Kidney (tissue), 14 donors: Measurements from ENCODE around the gene NBEA. TPM values are rescaled to one million over a fixed set of nuclear protein-coding genes. Genes with fewer than 3 reads are reported as not detected.

ENCODE experiments used
- DNase-seq, 5 donors: peaks; one replicate each; pipeline ENCODE4 v3.0.0-alpha.2; 2013 to 2020
- FAIRE-seq: peaks from 2 replicates; lab custom pipeline; 2012; peaks lifted over from hg19 to GRCh38; lab: Jason Lieb, UNC
- H3K27ac ChIP-seq, 2 donors: one replicate each; pipeline ENCODE4 v1.7.0; 2013; ENCODE audit warnings: low read depth in 2 of 2, low read length in 2 of 2, inconsistent platforms in 1 of 2
- H3K27me3 ChIP-seq: one replicate; pipeline ENCODE4 v1.7.1; 2013; ENCODE audit warnings: low read length, inconsistent platforms; ENCODE audit not compliant: control insufficient read depth, insufficient read depth
- H3K36me3 ChIP-seq, 3 donors: one replicate each; pipeline versions ENCODE4 v1.7.0 to v1.7.1; 2013; ENCODE audit warnings: low read length in 3 of 3, control low read depth in 1 of 3, inconsistent platforms in 1 of 3; ENCODE audit not compliant: insufficient read depth in 3 of 3, control insufficient read depth in 2 of 3
- H3K4me1 ChIP-seq, 3 donors: one replicate each; pipeline versions ENCODE4 v1.7.0 to v1.7.1; 2013; ENCODE audit warnings: low read length in 3 of 3, inconsistent platforms in 1 of 3, low read depth in 1 of 3; ENCODE audit not compliant: control insufficient read depth in 2 of 3, insufficient read depth in 2 of 3
- H3K4me3 ChIP-seq, 3 donors: one replicate each; pipeline versions ENCODE4 v1.7.0 to v1.8.1; 2013; ENCODE audit warnings: low read length in 3 of 3, control low read depth in 1 of 3, inconsistent platforms in 1 of 3
- H3K9ac ChIP-seq, 3 donors: one replicate each; pipeline versions ENCODE4 v1.7.0 to v1.7.1; 2013; ENCODE audit warnings: low read length in 3 of 3, control low read depth in 1 of 3, inconsistent platforms in 1 of 3
- H3K9me3 ChIP-seq, 3 donors: one replicate each; pipeline versions ENCODE4 v1.7.0 to v1.7.1; 2013; ENCODE audit warnings: low read length in 3 of 3, control low read depth in 1 of 3, inconsistent platforms in 1 of 3; ENCODE audit not compliant: control insufficient read depth in 2 of 3, insufficient read depth in 1 of 3
- intact Hi-C: fragments of 100-400 bp; cut with DNase I; formaldehyde crosslinking; loops from one replicate; pipeline ENCODE4 v1.11.1; 2022
- polyA plus RNA-seq: library from polyadenylated mRNA; stranded (reverse); fragments of 350-450 nt; fragmentation: Illumina TruSeq; extraction: RNeasy Lipid Tissue Mini Kit (QIAGEN cat#74804); gene quantifications from one replicate; pipeline ENCODE4 v1.2.3, GENCODE V29; 2014; ENCODE audit warnings: low read depth, low replicate concordance; ENCODE audit not compliant: insufficient read depth
- total RNA-seq: library from RNA; stranded (reverse); fragmentation: NEBNext Ultra II Directional; extraction: Animal tissue kit (Norgen Biotek cat#: 25700); gene quantifications from one replicate; pipeline ENCODE4 v1.2.1, GENCODE V29; 2021
- TF ChIP-seq, protein P1 (sequence below): IDR thresholded peaks from 3 replicates; pipeline ENCODE4 v1.5.1; 2012; ENCODE audit warnings: mild to moderate bottlenecking, moderate library complexity, borderline replicate concordance; ENCODE audit not compliant: insufficient read depth; ENCODE audit errors: extremely low read depth
- donor health status: control.
- donor health status: control.
- donor health status: control.
- donor health status: control.
- donor health status: control.
- donor health status: DM: yes; HTN: yes; CAD: no.
- donor health status: Normal renal cell carcinoma (clear cell type).

NBEA gene
- total and polyA plus RNA-seq, 2 donors from 2014 or later, result 4.7 to 14.6 TPM

DNA sequence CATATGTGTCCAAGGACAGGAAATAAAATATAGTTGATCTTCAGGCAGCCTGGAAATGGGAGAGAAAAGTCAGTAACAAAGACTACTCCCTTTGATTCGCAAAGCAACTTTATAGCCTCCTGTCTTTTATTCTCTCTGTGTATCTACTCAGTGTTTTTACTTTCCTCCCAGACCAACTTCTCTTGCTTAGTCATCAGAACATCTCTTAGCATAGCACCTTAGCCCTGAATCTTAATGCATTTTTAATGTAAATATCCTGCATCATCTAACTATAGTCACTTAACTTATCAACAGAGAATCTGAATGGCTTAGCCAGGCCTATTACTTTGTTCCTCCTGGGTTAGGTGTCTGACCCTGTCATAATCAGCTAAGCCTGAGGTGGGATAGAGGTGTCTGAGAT lies 296.2 kb downstream of the NBEA start:
- Histone ChIP-seq H3K9me3 (no peaks in the 10 kb centered on the region), H3K36me3 (no peaks in the 10 kb centered on the region), H3K4me1 (no peaks in the 10 kb centered on the region), H3K27me3 (no peaks in the 10 kb centered on the region), H3K9ac (no peak overlapping the region), H3K27ac (no peak overlapping the region), H3K4me3 (no peak overlapping the region)
- intact Hi-C loops, result no loop called here
- no peak for FAIRE-seq
- TF ChIP-seq, protein P1, sequence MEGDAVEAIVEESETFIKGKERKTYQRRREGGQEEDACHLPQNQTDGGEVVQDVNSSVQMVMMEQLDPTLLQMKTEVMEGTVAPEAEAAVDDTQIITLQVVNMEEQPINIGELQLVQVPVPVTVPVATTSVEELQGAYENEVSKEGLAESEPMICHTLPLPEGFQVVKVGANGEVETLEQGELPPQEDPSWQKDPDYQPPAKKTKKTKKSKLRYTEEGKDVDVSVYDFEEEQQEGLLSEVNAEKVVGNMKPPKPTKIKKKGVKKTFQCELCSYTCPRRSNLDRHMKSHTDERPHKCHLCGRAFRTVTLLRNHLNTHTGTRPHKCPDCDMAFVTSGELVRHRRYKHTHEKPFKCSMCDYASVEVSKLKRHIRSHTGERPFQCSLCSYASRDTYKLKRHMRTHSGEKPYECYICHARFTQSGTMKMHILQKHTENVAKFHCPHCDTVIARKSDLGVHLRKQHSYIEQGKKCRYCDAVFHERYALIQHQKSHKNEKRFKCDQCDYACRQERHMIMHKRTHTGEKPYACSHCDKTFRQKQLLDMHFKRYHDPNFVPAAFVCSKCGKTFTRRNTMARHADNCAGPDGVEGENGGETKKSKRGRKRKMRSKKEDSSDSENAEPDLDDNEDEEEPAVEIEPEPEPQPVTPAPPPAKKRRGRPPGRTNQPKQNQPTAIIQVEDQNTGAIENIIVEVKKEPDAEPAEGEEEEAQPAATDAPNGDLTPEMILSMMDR, result no peak
- no peak for DNase-seq

DNA sequence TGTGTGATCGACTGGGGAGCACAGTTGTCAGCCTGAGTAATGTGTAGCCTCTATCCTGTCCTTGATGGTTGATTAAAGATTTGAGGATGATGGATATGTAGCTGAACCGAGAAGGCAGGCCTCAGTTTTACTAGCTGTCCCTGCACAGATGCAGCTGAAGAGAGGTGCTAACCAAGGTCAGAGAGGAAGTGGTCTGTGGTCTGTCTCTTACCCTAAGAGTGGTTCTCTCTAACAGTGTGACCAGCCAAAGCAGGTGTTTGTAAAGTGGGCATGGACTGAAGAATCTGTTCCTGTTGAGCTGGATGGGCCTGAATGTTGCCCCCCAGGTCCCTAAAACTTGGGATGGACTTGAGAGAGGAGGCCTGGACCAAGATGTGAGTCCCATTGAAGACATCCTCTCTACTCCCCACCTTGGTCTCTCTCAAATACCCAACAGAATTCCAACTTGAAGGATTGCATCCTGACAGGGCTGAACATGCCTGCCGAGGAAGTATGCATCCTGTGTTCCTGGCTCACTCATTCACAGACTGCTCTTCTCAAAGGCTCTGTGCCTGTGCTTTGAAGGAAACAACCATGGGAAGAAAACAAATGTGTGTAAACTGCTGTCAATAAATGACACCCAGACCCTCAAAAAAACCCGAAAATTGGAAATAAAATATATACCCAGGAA lies 310.6 kb downstream of the NBEA start:
- no peaks in the 10 kb centered on the region for H3K4me1 ChIP-seq
- FAIRE-seq (no peak), DNase-seq (peak in 1 of 5 donors; percentile 14)
- H3K9me3 ChIP-seq, result no peaks in the 10 kb centered on the region
- H3K4me3 ChIP-seq, result no peak overlapping the region
- H3K27me3 ChIP-seq, result no peaks in the 10 kb centered on the region
- TF ChIP-seq, protein P1, result no peak
- peaks cover 0 to 2% (median 0%) of the 10 kb centered on the region in 3 donors for H3K36me3 ChIP-seq
- intact Hi-C loops, result no loop called here
- H3K27ac ChIP-seq, result no peak overlapping the region
- H3K9ac ChIP-seq, result no peak overlapping the region

DNA sequence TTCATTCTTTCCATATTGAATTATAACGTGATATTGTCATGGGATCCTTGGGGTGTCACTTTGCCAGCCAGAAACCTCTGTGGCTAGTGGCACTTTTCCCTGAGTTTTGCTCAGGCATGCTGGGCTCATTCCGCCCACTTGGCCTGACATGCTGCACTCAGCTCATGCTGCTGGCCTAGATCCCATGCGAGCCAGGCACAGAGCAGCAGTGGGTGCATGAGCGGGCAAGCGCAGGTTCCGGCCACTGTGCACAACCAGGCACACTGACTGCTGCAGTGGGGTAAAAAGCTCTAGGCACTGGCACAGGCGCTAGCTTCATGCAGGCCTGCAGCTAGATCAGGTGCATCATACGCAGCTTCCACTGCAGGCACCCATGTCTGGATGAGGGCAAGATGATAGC lies 313.2 kb downstream of the NBEA start:
- FAIRE-seq (no peak), DNase-seq (peak in 1 of 5 donors; percentile 22)
- no peak overlapping the region for H3K4me3 ChIP-seq
- intact Hi-C loops, result no loop called here
- peaks cover 0 to 3% (median 0%) of the 10 kb centered on the region in 3 donors for H3K4me1 ChIP-seq
- no peak overlapping the region for H3K9ac ChIP-seq
- H3K9me3 ChIP-seq, result no peaks in the 10 kb centered on the region
- no peaks in the 10 kb centered on the region for H3K27me3 ChIP-seq
- TF ChIP-seq, protein P1, result no peak
- no peak overlapping the region for H3K27ac ChIP-seq
- H3K36me3 ChIP-seq, result peaks cover 0 to 2% (median 0%) of the 10 kb centered on the region in 3 donors
